ENCODE data around the gene PFAS.

The PFAS gene

GRCh38 chr17:8222380-8222629 lies 26.8 kb upstream of the PFAS start:
- Histone ChIP-seq H3K4me1 (ENCODE audit: control insufficient read depth, insufficient read depth, low read length) (peaks cover 4% of the 10 kb centered on the region), H3K9me3 (ENCODE audit: control insufficient read depth, insufficient read depth, low read length) (no peaks in the 10 kb centered on the region), H3K36me3 (ENCODE audit: control insufficient read depth, insufficient read depth, low read length) (peaks cover 1% of the 10 kb centered on the region), H3K9ac (ENCODE audit: low read depth, low read length) (no peak overlapping the region), H3K27me3 (ENCODE audit: control insufficient read depth, insufficient read depth, low read length) (no peaks in the 10 kb centered on the region), H3K4me3 (ENCODE audit: low read depth, low read length) (peak overlapping the region; percentile 96)

GRCh38 chr17:8222630-8223355 lies 26.3 kb upstream of the PFAS start:
- Histone ChIP-seq H3K27me3 (ENCODE audit: control insufficient read depth, insufficient read depth, low read length) (no peaks in the 10 kb centered on the region), H3K4me1 (ENCODE audit: control insufficient read depth, insufficient read depth, low read length) (peaks cover 8% of the 10 kb centered on the region), H3K4me3 (ENCODE audit: low read depth, low read length) (peak overlapping the region; percentile 96), H3K36me3 (ENCODE audit: control insufficient read depth, insufficient read depth, low read length) (peaks cover 5% of the 10 kb centered on the region), H3K9ac (ENCODE audit: low read depth, low read length) (peak overlapping the region; percentile 70), H3K9me3 (ENCODE audit: control insufficient read depth, insufficient read depth, low read length) (no peaks in the 10 kb centered on the region)

- Histone ChIP-seq H3K36me3 (ENCODE audit: control insufficient read depth, insufficient read depth, low read length) (peaks cover 10% of the 10 kb centered on the region), H3K9me3 (ENCODE audit: control insufficient read depth, insufficient read depth, low read length) (no peaks in the 10 kb centered on the region), H3K9ac (ENCODE audit: low read depth, low read length) (peak overlapping the region; percentile 70), H3K27me3 (ENCODE audit: control insufficient read depth, insufficient read depth, low read length) (no peaks in the 10 kb centered on the region), H3K4me3 (ENCODE audit: low read depth, low read length) (peak overlapping the region; percentile 96), H3K4me1 (ENCODE audit: control insufficient read depth, insufficient read depth, low read length) (peaks cover 8% of the 10 kb centered on the region)
Measured at GRCh38 chr17:8223356-8224126, 25.5 kb upstream of the PFAS start.

- no peak overlapping the region for H3K9ac ChIP-seq (ENCODE audit: low read depth, low read length)
- H3K36me3 ChIP-seq (ENCODE audit: control insufficient read depth, insufficient read depth, low read length) = peaks cover 15% of the 10 kb centered on the region
- no peaks in the 10 kb centered on the region for H3K9me3 ChIP-seq (ENCODE audit: control insufficient read depth, insufficient read depth, low read length)
- no peak overlapping the region for H3K4me3 ChIP-seq (ENCODE audit: low read depth, low read length)
- H3K27me3 ChIP-seq (ENCODE audit: control insufficient read depth, insufficient read depth, low read length) = no peaks in the 10 kb centered on the region
- peaks cover 8% of the 10 kb centered on the region for H3K4me1 ChIP-seq (ENCODE audit: control insufficient read depth, insufficient read depth, low read length)
Measured at GRCh38 chr17:8224891-8225812, 23.9 kb upstream of the PFAS start.

- Histone ChIP-seq H3K4me1 (ENCODE audit: control insufficient read depth, insufficient read depth, low read length) (peaks cover 8% of the 10 kb centered on the region), H3K36me3 (ENCODE audit: control insufficient read depth, insufficient read depth, low read length) (peaks cover 17% of the 10 kb centered on the region), H3K9me3 (ENCODE audit: control insufficient read depth, insufficient read depth, low read length) (no peaks in the 10 kb centered on the region), H3K4me3 (ENCODE audit: low read depth, low read length) (peak overlapping the region; percentile 76), H3K27me3 (ENCODE audit: control insufficient read depth, insufficient read depth, low read length) (no peaks in the 10 kb centered on the region), H3K9ac (ENCODE audit: low read depth, low read length) (no peak overlapping the region)
Measured at GRCh38 chr17:8225813-8226535, 23.1 kb upstream of the PFAS start.

GRCh38 chr17:8226536-8227237 lies 22.4 kb upstream of the PFAS start:
- Histone ChIP-seq H3K9ac (ENCODE audit: low read depth, low read length) (peak overlapping the region; percentile 29), H3K36me3 (ENCODE audit: control insufficient read depth, insufficient read depth, low read length) (peaks cover 24% of the 10 kb centered on the region), H3K4me1 (ENCODE audit: control insufficient read depth, insufficient read depth, low read length) (peaks cover 8% of the 10 kb centered on the region), H3K9me3 (ENCODE audit: control insufficient read depth, insufficient read depth, low read length) (no peaks in the 10 kb centered on the region), H3K27me3 (ENCODE audit: control insufficient read depth, insufficient read depth, low read length) (no peaks in the 10 kb centered on the region), H3K4me3 (ENCODE audit: low read depth, low read length) (peak overlapping the region; percentile 76)

- Histone ChIP-seq H3K27me3 (ENCODE audit: control insufficient read depth, insufficient read depth, low read length) (no peaks in the 10 kb centered on the region), H3K9ac (ENCODE audit: low read depth, low read length) (peak overlapping the region; percentile 29), H3K9me3 (ENCODE audit: control insufficient read depth, insufficient read depth, low read length) (no peaks in the 10 kb centered on the region), H3K4me3 (ENCODE audit: low read depth, low read length) (peak overlapping the region; percentile 76), H3K4me1 (ENCODE audit: control insufficient read depth, insufficient read depth, low read length) (peaks cover 8% of the 10 kb centered on the region), H3K36me3 (ENCODE audit: control insufficient read depth, insufficient read depth, low read length) (peaks cover 29% of the 10 kb centered on the region)
Measured at GRCh38 chr17:8227238-8227581, 21.9 kb upstream of the PFAS start.

- Histone ChIP-seq H3K4me1 (ENCODE audit: control insufficient read depth, insufficient read depth, low read length) (peaks cover 8% of the 10 kb centered on the region), H3K9ac (ENCODE audit: low read depth, low read length) (no peak overlapping the region), H3K9me3 (ENCODE audit: control insufficient read depth, insufficient read depth, low read length) (no peaks in the 10 kb centered on the region), H3K36me3 (ENCODE audit: control insufficient read depth, insufficient read depth, low read length) (peaks cover 54% of the 10 kb centered on the region), H3K27me3 (ENCODE audit: control insufficient read depth, insufficient read depth, low read length) (no peaks in the 10 kb centered on the region), H3K4me3 (ENCODE audit: low read depth, low read length) (no peak overlapping the region)
Measured at GRCh38 chr17:8231701-8232100, 17.4 kb upstream of the PFAS start.

GRCh38 chr17:8234361-8235270 lies 14.5 kb upstream of the PFAS start:
- Histone ChIP-seq H3K36me3 (ENCODE audit: control insufficient read depth, insufficient read depth, low read length) (peaks cover 53% of the 10 kb centered on the region), H3K27me3 (ENCODE audit: control insufficient read depth, insufficient read depth, low read length) (no peaks in the 10 kb centered on the region), H3K4me1 (ENCODE audit: control insufficient read depth, insufficient read depth, low read length) (no peaks in the 10 kb centered on the region), H3K9ac (ENCODE audit: low read depth, low read length) (no peak overlapping the region), H3K9me3 (ENCODE audit: control insufficient read depth, insufficient read depth, low read length) (no peaks in the 10 kb centered on the region), H3K4me3 (ENCODE audit: low read depth, low read length) (no peak overlapping the region)

GRCh38 chr17:8235676-8236075 lies 13.4 kb upstream of the PFAS start:
- Histone ChIP-seq H3K9ac (ENCODE audit: low read depth, low read length) (no peak overlapping the region), H3K4me3 (ENCODE audit: low read depth, low read length) (no peak overlapping the region), H3K27me3 (ENCODE audit: control insufficient read depth, insufficient read depth, low read length) (no peaks in the 10 kb centered on the region), H3K9me3 (ENCODE audit: control insufficient read depth, insufficient read depth, low read length) (no peaks in the 10 kb centered on the region), H3K36me3 (ENCODE audit: control insufficient read depth, insufficient read depth, low read length) (peaks cover 48% of the 10 kb centered on the region), H3K4me1 (ENCODE audit: control insufficient read depth, insufficient read depth, low read length) (no peaks in the 10 kb centered on the region)
